ENCODE results near the gene MSGN1. TPM values are rescaled to one million over a fixed set of nuclear protein-coding genes. Genes with fewer than 3 reads are reported as not detected.
A peak's percentile ranks its signal among the peaks of the same experiment; 100 is the strongest.
"Not testable (repeated sequence)": the region's sequence is repeated elsewhere in the genome, so short reads cannot be mapped to it uniquely, and the experiment has no call there.

MSGN1 gene
- total RNA-seq, 1 donor from 2014 or later: not detected

GRCh38 chr2:17805717-17806363 lies 10.4 kb upstream of the MSGN1 start:
- DNase-seq (ENCODE audit: low read depth): no peak

- no peak for DNase-seq (ENCODE audit: low read depth)
These were observed 3.1 kb upstream of the MSGN1 start for GRCh38 chr2:17813010-17813741.

GRCh38 chr2:17813742-17814473 lies 2.4 kb upstream of the MSGN1 start:
- DNase-seq (ENCODE audit: low read depth): no peak

GRCh38 chr2:17814601-17815000 lies 1.7 kb upstream of the MSGN1 start:
- DNase-seq (ENCODE audit: low read depth): no peak

- DNase-seq (ENCODE audit: low read depth): peak; percentile 57
These were observed 634 bp upstream of the MSGN1 start for GRCh38 chr2:17815468-17816184.

GRCh38 chr2:17818235-17818815 lies 2.1 kb downstream of the MSGN1 start:
- no peak for DNase-seq (ENCODE audit: low read depth)

- DNase-seq (ENCODE audit: low read depth): no peak
These were observed 4.8 kb downstream of the MSGN1 start for GRCh38 chr2:17821080-17821479.

- DNase-seq (ENCODE audit: low read depth): no peak
These were observed 5.5 kb downstream of the MSGN1 start for GRCh38 chr2:17821535-17822444.

GRCh38 chr2:17822445-17823117 lies 6.3 kb downstream of the MSGN1 start:
- DNase-seq (ENCODE audit: low read depth): no peak

- not testable (repeated sequence) for DNase-seq (ENCODE audit: low read depth)
These were observed 7.4 kb downstream of the MSGN1 start for GRCh38 chr2:17823646-17824045.

GRCh38 chr2:17827316-17827715 lies 11.1 kb downstream of the MSGN1 start:
- DNase-seq (ENCODE audit: low read depth): peak; percentile 92

GRCh38 chr2:17827785-17828184 lies 11.5 kb downstream of the MSGN1 start:
- DNase-seq (ENCODE audit: low read depth): no peak

GRCh38 chr2:17830053-17831034 lies 14.1 kb downstream of the MSGN1 start:
- DNase-seq (ENCODE audit: low read depth): peak; percentile 76

- DNase-seq (ENCODE audit: low read depth): no peak
These were observed 19.3 kb downstream of the MSGN1 start for GRCh38 chr2:17835516-17835915.

- no peak for DNase-seq (ENCODE audit: low read depth)
These were observed 23.7 kb downstream of the MSGN1 start for GRCh38 chr2:17839959-17840358.

- no peak for DNase-seq (ENCODE audit: low read depth)
These were observed 27.2 kb downstream of the MSGN1 start for GRCh38 chr2:17843457-17843856.

- DNase-seq (ENCODE audit: low read depth): no peak
These were observed 29.5 kb downstream of the MSGN1 start for GRCh38 chr2:17845806-17846205.

GRCh38 chr2:17846676-17847075 lies 30.4 kb downstream of the MSGN1 start:
- DNase-seq (ENCODE audit: low read depth): no peak

- DNase-seq (ENCODE audit: low read depth): no peak
These were observed 31.0 kb downstream of the MSGN1 start for GRCh38 chr2:17847236-17847635.
